NCI-H1436 treated with DMSO at 0.1 percent for 48 hours (cell line): Measurements from ENCODE around the gene MAGI1.

Experiments
- DNase-seq: peaks from one replicate; lab custom pipeline; 2025; lab: John Stamatoyannopoulos, UW

Gene MAGI1

DNA sequence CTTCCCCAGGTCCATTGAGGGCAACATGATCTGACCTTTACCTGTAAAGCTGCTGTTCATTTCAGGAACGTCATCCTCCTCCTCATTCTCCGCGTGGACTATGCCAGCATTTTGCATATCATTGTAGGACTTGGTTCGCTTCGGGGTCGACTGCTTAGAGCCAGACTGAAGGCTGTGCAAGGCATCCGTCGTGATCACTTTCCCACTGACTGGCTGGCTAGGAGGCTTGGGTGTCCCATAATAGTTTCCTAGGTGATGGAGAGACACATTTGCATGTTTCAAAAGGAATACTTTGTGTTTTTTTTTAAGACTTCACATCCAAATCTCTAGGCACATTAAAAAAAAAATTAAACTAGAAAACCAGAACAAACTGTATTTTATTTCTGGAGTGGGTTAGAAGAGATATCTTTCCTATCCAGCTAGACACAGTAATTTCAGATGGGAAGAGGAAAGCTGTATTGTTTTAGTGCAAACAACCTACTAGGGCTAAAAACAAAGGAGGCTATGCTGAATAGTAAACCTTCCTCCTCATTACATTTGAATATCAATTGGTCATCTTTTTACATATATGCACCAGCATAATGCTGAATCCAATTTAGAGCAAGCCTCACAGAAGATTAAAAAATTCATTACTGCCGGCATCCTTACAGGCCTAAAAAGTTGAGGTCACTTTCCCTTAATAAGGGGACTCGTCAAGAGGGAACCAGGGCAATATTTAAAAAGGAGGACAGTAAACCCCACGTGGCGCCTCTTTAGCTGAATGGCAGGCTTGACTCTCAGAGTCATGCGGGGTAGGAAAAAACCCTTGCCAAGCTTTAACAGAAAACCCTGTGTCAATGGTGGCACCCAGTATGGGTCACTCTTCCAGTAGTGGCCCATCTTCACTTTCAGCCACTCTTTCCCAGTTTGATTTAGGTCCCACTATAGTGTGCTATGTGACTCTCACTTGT, 559.9 kb downstream of the MAGI1 start:
- no peak for DNase-seq

DNA sequence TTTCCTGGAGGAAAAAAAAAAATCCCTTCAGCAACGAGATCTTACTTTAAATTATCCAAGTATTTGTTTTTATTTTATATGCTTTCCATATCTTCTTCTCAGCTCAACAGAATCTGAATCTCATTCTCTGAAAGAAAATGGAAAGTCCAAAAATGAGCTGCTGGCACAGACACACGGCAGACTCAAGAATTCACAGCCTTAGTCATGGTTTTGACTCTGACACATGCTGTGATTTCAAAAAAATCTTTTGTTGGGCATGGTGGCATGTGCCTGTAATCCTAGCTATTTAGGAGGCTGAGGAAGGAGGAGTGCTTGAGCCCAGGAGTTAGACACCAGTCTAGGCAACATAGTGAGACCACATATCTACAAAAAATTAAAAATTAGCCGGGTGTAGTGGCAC, 565.0 kb downstream of the MAGI1 start:
- no peak for DNase-seq

- DNase-seq: no peak
Observed at GRCh38 chr3:65472501-65472900, 566.2 kb downstream of the MAGI1 start.

DNA sequence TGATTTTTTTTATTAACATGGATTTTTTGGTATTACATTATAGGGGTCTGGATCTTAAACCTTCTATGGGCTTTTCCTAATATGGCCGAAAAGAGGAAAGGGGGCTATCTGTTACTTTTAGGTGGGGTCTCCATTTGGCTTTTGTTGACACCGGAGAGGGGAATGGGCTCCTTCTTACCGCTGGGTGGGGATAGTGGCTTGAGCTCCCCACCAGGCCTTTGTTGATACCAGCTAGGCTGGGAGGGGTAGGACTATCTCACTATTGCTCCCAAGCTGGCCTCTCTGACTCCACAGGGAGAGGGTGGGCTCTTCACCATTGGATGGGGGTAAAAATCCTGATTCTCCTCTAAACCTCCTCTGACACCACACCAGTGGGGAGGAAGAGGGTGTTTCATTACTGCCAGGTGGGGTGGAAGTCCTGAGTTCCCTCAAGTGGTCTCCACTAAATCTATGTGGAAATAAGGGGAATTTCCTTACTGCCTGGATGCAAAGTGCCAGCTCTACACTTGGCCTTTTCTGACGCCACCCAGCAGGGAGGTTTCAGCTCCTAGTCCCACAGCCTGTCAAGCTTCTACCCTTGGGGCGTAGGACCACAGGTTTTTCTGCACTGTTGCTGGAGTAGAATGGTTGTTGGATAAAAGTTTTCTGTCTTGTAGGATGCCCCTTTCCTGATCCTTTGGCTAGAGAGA, 572.3 kb downstream of the MAGI1 start:
- DNase-seq: no peak

- DNase-seq: no peak
Observed at GRCh38 chr3:65449841-65450428, 588.8 kb downstream of the MAGI1 start.

GRCh38 chr3:65448120-65448519, 590.6 kb downstream of the MAGI1 start:
- DNase-seq: no peak

DNA sequence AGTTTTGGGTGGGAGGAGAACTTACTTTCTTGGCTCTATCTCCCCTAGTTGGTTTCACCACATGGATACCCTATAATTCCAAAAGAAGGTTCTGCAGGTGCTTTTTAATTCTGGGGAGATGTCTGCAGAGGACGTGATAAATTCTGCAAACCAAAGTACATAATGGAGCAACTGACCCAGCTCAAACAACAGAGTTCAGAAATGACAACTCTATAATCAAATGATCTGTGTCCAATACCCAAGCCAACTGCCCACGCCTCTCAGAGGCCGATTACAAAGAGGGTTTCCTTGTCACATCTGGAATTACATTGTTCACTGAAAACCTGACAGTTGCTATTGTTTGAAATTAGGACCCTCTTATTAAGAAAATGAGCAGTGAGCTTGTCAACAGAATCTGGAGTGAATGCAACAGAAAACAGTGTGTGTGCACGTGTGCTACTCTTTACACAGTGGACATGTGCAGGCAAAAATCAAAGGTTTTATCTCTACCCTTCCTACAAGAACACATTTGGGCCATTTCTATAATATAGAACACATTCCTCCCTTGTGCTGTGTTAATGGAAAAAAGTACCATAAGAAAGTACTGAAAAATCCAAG, 593.0 kb downstream of the MAGI1 start:
- no peak for DNase-seq

DNA sequence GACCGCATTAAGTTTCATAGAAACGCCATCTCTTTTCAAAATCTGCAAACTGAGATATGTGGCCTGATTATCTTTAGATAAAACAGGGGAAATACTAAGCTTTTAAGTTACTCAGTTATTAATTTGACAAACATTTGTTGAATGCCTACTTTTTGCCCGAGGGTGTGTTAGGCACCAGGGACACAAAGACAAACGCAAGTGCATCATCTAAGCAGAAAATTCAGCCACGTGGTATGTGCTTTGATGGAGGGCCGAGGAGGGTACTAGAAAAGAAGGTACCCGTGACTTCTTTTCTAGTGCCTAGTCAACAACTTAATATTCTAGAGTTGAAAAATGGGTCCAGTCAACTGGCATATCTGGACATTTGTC, 594.3 kb downstream of the MAGI1 start:
- DNase-seq: no peak

- no peak for DNase-seq
Observed at GRCh38 chr3:65443739-65444446, 594.8 kb downstream of the MAGI1 start.

- no peak for DNase-seq
Observed at GRCh38 chr3:65439641-65440284, 599.0 kb downstream of the MAGI1 start.

DNA sequence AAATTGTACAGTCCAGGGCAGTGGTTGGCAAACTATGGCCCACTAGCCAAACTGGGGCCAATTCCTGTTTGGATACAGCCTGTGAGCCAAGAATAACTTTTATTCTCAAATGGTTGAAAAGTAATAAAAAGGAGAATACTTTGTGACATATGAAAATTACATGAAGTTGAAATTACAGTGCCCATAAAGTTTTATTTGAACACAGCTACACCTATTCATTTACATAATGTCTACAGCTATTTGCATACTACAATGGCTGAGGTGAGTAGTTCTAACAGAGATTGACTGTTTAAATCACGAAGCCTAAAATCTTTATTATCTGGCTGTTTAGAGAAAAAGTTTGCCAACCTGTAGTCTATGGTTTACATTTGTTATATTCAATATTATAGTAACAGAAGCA, 600.1 kb downstream of the MAGI1 start:
- no peak for DNase-seq

GRCh38 chr3:65438096-65438495, 600.6 kb downstream of the MAGI1 start:
- no peak for DNase-seq

DNA sequence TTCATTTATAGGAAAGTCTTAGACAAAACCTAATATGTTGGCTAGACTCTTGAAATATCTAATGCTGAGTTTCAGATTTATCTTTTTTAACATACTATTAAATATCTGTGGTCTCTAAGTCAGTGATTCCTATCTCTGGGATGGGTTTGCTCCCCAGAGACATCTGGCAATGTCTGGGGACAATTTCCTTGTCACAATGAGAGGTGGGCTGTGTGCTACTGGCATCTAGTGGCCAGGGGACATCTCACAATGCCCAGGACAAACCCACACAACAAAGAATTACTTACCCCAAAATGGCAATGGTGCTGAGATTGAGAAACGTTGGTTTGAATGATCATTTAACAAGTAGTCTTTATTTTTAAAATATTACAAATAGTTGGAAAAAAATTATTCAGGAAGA, 602.1 kb downstream of the MAGI1 start:
- DNase-seq: no peak

- no peak for DNase-seq
Observed at GRCh38 chr3:65433480-65433879, 605.2 kb downstream of the MAGI1 start.

GRCh38 chr3:65432388-65433003, 606.2 kb downstream of the MAGI1 start:
- DNase-seq: no peak

GRCh38 chr3:65425880-65426279, 612.8 kb downstream of the MAGI1 start:
- no peak for DNase-seq

GRCh38 chr3:65422154-65422553, 616.6 kb downstream of the MAGI1 start:
- no peak for DNase-seq

DNA sequence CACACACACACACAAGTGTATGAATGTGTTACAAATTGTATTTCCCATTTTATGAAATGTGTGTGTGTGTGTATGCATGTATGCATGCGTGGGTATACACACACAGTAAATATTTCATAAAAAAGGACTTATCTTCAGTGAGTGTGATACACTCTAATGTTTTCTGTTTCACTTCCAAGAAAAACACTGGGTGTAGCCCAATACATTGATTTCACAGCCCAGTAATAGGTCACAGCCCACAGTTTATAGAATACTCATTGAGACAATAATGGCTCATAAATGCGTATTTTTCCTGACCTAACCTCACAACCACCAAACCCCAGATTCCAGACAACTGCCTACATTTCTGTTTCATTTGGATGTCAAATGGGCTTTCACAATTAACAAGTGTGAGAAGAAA, 619.5 kb downstream of the MAGI1 start:
- DNase-seq: no peak

- DNase-seq: no peak
Observed at GRCh38 chr3:65413891-65414290, 624.8 kb downstream of the MAGI1 start.

- no peak for DNase-seq
Observed at GRCh38 chr3:65412588-65412987, 626.1 kb downstream of the MAGI1 start.

DNA sequence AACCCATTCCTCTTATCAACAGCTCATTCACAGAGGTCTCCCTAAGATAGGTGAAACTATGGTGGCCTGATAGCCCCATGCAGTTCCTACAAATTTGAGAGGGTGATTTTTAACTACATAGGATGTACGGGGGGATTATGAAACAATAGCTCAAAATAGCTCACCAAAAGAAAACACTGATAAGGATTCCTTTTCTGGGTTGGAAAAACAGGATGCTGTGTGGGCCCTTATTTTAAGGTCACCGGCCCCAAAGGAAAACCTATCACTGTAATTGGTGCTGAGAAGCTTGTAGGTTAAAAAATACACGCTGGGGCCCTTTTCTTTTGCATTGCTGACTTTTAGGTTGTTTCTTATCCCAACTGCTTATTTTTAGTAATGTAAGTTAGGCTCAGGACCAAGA, 627.4 kb downstream of the MAGI1 start:
- no peak for DNase-seq
